OCI-M2 (cell line): ENCODE results near the gene KRT37.
"Not testable (repeated sequence)": the region's sequence is repeated elsewhere in the genome, so short reads cannot be mapped to it uniquely, and the experiment has no call there.

Experiments used
- DNase-seq: peaks from one replicate; lab custom pipeline; 2025; ENCODE audit not compliant: unreplicated experiment; lab: John Stamatoyannopoulos, UW

KRT37 gene

GRCh38 chr17:41437254-41437653 is 12.9 kb upstream of the KRT37 start:
- DNase-seq = no peak

GRCh38 chr17:41434415-41434814 is 10.0 kb upstream of the KRT37 start:
- DNase-seq = no peak

GRCh38 chr17:41434005-41434404 is 9.6 kb upstream of the KRT37 start:
- DNase-seq = no peak

GRCh38 chr17:41433586-41433985 is 9.2 kb upstream of the KRT37 start:
- no peak for DNase-seq

- not testable (repeated sequence) for DNase-seq
These were observed 6.0 kb upstream of the KRT37 start for GRCh38 chr17:41430376-41430775.

- DNase-seq = no peak
These were observed 5.3 kb upstream of the KRT37 start for GRCh38 chr17:41429667-41430066.

- DNase-seq = no peak
These were observed 4.4 kb upstream of the KRT37 start for GRCh38 chr17:41428591-41429291.

- DNase-seq = not testable (repeated sequence)
These were observed 1.8 kb downstream of the KRT37 start for GRCh38 chr17:41422586-41422985.

- no peak for DNase-seq
These were observed 2.8 kb downstream of the KRT37 start for GRCh38 chr17:41421617-41422016.

GRCh38 chr17:41421116-41421515 is 3.3 kb downstream of the KRT37 start:
- no peak for DNase-seq

- no peak for DNase-seq
These were observed 4.3 kb downstream of the KRT37 start for GRCh38 chr17:41420134-41420533.

- no peak for DNase-seq
These were observed 4.7 kb downstream of the KRT37 start for GRCh38 chr17:41419716-41420115.

GRCh38 chr17:41418116-41418860 is 6.1 kb downstream of the KRT37 start:
- no peak for DNase-seq

GRCh38 chr17:41417576-41418015 is 6.8 kb downstream of the KRT37 start:
- no peak for DNase-seq

- DNase-seq = no peak
These were observed 7.3 kb downstream of the KRT37 start for GRCh38 chr17:41417127-41417526.

- DNase-seq = no peak
These were observed 7.9 kb downstream of the KRT37 start for GRCh38 chr17:41416479-41416878.

GRCh38 chr17:41415833-41416335 is 8.5 kb downstream of the KRT37 start:
- no peak for DNase-seq

GRCh38 chr17:41415411-41415810 is 9.0 kb downstream of the KRT37 start:
- no peak for DNase-seq

GRCh38 chr17:41413982-41414381 is 10.4 kb downstream of the KRT37 start:
- no peak for DNase-seq

GRCh38 chr17:41413353-41413957 is 10.9 kb downstream of the KRT37 start:
- no peak for DNase-seq

GRCh38 chr17:41411072-41411840 is 13.1 kb downstream of the KRT37 start:
- DNase-seq = no peak
